Measurements from ENCODE around the gene FAM76A.
A peak's percentile ranks its signal among the peaks of the same experiment; 100 is the strongest.

The FAM76A gene

DNA sequence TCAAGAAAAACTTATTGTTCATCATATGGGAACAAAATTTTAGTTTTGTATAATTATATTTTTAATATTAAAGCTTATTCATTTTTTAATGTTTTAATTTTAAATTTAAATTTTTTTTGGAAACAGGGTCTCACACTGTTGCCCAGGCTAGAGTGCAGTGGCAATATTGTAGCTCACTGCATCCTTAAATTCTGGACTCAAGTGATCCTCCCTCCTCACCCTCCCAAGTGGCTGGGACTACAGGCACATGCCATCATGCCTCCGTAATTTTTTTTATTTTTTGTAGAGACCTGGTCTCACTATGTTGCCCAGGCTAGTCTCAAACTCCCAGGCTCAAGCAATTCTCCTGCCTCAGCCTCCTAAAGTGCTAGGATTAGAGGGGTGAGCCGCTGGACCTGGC lies 20.2 kb upstream of the FAM76A start:
- H3K4me1 ChIP-seq (ENCODE audit: insufficient read depth, low read length) = no peaks in the 10 kb centered on the region
- no peak overlapping the region for H3K9ac ChIP-seq (ENCODE audit: low read depth, low read length)
- H3K36me3 ChIP-seq (ENCODE audit: insufficient read depth, low read length) = no peaks in the 10 kb centered on the region
- peaks cover 3% of the 10 kb centered on the region; the same call in 1 of the 2 replicates for H3K9me3 ChIP-seq (ENCODE audit: control insufficient read depth, insufficient read depth, low read length)

DNA sequence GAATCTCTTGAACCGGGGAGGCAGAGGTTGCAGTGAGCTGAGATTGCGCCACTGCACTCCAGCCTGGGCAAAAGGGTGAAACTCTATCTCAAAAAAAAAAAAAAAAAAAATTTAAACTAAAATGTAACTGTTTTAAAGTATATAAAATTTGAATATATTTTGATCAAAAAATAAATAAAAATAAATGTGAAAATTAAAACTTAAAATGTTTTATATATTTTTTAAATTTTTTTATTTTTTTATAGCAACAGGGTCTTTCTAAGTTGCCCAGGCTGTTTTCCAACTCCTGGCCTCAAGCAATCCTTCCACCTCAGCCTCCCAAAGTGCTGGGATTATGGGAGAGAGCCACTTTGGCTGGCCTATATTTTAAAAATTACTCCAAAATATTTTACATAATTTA lies 15.2 kb upstream of the FAM76A start:
- H3K4me1 ChIP-seq (ENCODE audit: insufficient read depth, low read length) = no peaks in the 10 kb centered on the region
- H3K36me3 ChIP-seq (ENCODE audit: insufficient read depth, low read length) = no peaks in the 10 kb centered on the region
- no peaks in the 10 kb centered on the region for H3K9me3 ChIP-seq (ENCODE audit: control insufficient read depth, insufficient read depth, low read length)
- H3K9ac ChIP-seq (ENCODE audit: low read depth, low read length) = no peak overlapping the region

DNA sequence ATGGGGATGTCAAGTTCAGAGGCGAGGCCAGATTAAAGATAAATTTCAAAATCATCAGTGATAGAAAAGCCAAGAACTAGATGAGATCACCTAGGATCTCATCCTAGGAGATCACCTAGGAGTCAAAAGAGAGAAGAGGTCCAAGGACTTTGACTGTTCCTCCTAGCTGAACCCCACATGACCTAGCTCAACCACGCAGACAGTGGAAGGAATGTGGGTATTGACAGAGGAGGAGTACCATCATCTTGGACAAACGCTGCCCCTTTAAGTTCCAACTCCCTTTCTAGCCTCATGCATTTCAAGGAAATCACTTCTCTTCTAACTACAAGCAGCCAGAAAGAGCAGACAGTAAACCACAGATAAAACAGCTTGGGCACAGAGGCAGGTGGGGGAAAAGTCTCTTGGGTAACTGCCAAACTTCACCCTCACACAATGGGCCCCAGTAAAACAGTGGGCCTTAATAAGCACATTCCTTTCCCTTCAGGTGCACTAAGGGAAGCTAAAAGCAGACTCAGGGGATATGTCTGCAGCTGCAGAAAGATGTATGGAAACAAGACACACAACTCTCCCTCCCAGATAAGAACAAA lies 12.5 kb upstream of the FAM76A start:
- H3K9me3 ChIP-seq (ENCODE audit: control insufficient read depth, insufficient read depth, low read length) = no peaks in the 10 kb centered on the region
- no peaks in the 10 kb centered on the region for H3K36me3 ChIP-seq (ENCODE audit: insufficient read depth, low read length)
- H3K4me1 ChIP-seq (ENCODE audit: insufficient read depth, low read length) = no peaks in the 10 kb centered on the region
- H3K9ac ChIP-seq (ENCODE audit: low read depth, low read length) = no peak overlapping the region

DNA sequence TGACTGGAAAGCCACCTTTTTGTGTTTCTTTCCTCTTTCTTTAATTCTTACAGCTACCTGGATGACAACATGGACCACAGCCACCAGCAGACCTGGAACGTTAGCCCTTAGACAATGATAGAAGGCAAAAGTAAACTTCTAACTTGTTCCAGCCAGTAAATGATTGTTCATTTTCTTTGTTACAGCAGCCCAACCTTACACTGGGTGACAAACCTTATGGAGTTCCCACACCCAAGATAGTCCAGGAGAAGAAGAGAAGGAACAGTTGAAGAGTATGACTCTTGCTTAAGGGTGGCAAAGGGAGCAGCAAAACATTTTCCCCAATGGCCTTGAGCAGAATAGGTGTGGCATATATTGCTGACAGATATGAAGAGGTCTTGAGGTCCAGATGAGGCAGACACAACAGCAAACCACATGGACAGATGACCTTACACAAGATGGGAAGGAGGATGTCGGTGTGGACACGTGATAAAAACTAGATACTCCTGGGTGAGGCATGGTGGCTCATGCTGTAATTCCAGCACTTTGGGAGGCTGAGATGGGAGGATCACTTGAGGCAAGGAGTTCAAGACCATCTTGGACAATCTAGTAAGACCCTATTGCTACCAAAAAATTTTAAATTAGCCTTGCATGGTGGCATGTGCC lies 11.8 kb upstream of the FAM76A start:
- H3K9ac ChIP-seq (ENCODE audit: low read depth, low read length) = no peak overlapping the region
- H3K36me3 ChIP-seq (ENCODE audit: insufficient read depth, low read length) = no peaks in the 10 kb centered on the region
- no peaks in the 10 kb centered on the region for H3K4me1 ChIP-seq (ENCODE audit: insufficient read depth, low read length)
- H3K9me3 ChIP-seq (ENCODE audit: control insufficient read depth, insufficient read depth, low read length) = no peaks in the 10 kb centered on the region

DNA sequence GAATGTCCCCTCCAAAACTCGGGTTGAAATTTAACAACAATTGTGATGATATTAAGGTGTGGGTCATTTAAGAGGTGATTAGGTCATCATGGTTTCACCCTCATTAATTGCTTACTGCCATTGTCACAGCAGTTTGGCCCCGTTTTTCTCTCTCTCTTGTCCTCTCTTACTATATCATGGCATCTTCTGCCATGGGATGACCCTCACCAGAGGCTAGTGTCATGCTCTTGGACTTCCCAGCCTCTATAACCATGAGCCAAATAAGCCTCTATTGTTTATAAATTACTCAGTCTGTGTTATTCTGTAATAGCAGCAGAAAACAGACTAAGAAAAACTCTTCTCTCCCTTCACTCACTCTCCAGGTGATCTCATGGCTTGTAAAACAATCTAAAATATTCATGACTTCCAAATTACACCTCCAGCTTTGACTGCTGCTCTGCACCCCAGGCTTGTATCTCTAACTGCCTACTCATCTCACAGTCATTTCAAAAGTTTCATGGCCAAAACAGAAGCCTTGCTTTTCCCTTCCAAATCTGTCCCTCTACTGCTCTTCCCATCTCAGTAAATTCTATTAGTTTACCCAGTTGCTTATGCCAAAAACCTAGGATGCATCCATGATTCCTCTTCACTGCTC lies 9.4 kb upstream of the FAM76A start:
- no peak overlapping the region for H3K9ac ChIP-seq (ENCODE audit: low read depth, low read length)
- H3K36me3 ChIP-seq (ENCODE audit: insufficient read depth, low read length) = no peaks in the 10 kb centered on the region
- H3K9me3 ChIP-seq (ENCODE audit: control insufficient read depth, insufficient read depth, low read length) = no peaks in the 10 kb centered on the region
- no peaks in the 10 kb centered on the region for H3K4me1 ChIP-seq (ENCODE audit: insufficient read depth, low read length)

DNA sequence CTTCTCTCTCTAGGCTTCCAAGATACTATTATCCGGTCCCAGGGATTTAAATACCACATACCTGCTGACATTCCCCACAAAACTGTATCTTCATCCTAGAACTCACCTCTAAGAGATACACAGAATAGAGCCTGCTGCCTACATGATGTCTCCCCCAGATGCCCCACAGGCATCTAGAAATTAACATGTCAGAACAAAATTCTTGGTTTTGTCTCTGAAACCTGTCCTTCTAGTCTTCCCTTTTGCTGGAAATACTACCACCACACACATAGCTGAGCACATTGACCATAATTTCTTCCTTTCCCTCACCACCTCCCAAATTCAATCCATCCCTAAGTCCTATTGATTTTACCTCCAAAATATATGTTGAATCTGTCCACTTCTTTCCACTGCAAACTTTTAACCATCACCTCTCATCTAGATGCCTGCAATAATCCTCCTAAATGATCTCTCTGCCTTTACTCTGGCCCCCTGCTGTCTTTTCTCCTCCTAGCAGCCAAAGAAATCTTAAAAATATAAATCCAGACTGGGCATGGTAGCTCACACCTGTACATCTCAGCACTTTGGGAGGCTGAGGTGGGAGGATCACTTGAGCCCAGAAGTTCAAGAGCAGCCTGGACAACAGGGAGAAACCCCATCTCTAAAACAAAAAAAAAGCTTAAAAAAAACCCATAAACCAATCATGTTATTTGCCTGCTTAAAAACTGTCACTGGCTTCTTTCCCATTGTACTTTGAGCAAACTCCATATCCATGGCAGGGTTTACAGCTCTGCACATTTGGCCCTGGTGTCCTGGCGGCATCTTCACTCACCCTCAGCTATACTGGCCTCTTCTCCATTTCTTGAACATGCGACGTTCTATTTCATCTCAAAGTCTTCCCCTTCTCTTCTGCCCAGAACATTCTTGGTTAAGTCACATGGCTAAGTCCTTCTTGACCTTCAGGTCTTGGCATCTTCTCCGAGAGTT lies 6.2 kb upstream of the FAM76A start:
- H3K9ac ChIP-seq (ENCODE audit: low read depth, low read length) = no peak overlapping the region
- no peaks in the 10 kb centered on the region for H3K4me1 ChIP-seq (ENCODE audit: insufficient read depth, low read length)
- H3K36me3 ChIP-seq (ENCODE audit: insufficient read depth, low read length) = no peaks in the 10 kb centered on the region
- H3K9me3 ChIP-seq (ENCODE audit: control insufficient read depth, insufficient read depth, low read length) = no peaks in the 10 kb centered on the region

DNA sequence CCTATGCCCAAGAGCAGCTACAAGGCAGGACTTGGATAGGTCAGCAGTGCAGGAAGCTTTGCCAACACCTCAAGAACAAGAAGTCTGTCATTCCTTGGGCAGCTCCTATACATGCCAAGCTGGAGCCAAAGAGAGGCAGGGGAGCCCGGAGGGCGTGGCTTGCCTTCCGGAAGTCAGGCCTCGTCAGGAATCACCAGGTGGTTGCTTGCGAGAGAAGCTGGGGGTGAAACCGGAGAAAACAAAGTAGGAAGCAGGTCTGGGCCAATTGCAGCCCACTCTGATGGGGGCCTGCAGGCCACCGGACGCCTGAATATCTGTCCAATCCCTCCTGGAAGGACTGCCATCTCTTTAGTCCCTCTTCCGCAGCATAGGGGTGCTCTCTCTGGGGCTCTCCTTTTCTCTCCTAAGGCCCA lies 794 bp upstream of the FAM76A start:
- no peaks in the 10 kb centered on the region for H3K9me3 ChIP-seq (ENCODE audit: control insufficient read depth, insufficient read depth, low read length)
- H3K9ac ChIP-seq (ENCODE audit: low read depth, low read length) = peak overlapping the region; percentile 36; the same call in 1 of the 2 replicates
- H3K4me1 ChIP-seq (ENCODE audit: insufficient read depth, low read length) = no peaks in the 10 kb centered on the region
- H3K36me3 ChIP-seq (ENCODE audit: insufficient read depth, low read length) = no peaks in the 10 kb centered on the region

DNA sequence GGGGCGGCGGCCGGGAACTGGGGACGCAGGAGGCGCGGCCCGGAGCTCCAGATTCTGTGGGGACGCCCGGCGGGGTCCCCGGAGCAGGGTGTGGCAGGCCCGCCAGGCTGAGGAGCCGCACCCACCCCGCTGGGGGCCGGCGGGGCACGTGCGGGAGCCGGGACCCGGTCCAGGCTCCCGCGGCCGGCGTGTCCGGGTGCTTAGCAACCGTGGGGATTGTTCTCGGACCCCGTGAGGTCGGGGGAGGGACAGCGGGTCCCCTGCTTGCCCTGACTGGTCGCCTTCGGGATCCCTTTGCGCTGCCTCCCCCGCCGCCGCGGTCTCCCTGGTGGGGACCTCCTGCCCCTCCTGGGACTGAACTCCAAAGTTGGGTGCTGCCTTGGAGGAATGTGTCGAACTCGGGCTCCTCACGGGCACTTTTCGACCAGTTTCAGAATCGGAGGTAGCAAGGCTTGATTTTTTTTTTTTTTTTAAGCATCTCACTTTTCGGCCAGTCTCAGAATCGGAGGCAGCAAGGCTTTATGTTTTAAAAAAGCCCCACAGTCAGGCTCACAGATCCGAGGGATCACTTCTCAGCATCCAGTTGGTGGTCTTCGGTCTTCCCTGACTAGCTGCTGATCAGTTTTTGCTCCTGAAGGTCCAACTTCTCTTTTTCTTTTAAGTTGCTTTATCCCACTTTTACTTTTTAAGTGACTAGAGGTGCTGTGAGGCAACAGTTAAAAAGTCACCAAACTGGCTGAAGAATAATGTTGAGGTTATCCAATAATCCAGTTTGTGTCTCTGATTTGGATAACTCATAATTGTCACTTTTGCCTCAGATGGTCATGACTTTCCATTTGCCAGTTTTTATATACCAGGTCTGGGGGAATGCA lies 648 bp downstream of the FAM76A start:
- H3K9me3 ChIP-seq (ENCODE audit: control insufficient read depth, insufficient read depth, low read length) = no peaks in the 10 kb centered on the region
- H3K4me1 ChIP-seq (ENCODE audit: insufficient read depth, low read length) = no peaks in the 10 kb centered on the region
- H3K9ac ChIP-seq (ENCODE audit: low read depth, low read length) = peak overlapping the region; percentile 91
- H3K36me3 ChIP-seq (ENCODE audit: insufficient read depth, low read length) = no peaks in the 10 kb centered on the region

DNA sequence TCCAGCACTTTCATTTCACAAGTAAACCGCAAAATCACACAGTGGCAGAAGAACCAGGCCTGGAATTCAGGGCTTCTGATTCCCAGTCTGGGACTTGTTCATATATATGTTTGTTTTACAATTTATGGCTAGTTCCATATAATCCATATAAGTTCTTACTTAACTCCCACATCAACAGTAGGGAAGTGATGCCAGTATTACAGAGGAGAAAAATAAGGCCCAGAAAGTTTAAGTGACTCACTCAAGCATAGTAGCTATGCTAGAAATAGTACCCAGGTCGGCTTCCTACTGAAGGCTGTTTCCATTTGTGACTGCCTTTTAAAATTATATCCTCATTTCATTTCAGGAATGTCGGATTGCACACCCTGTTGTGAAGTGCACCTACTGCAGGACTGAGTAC lies 1.4 kb downstream of the FAM76A start:
- H3K9ac ChIP-seq (ENCODE audit: low read depth, low read length) = no peak overlapping the region
- H3K36me3 ChIP-seq (ENCODE audit: insufficient read depth, low read length) = no peaks in the 10 kb centered on the region
- no peaks in the 10 kb centered on the region for H3K4me1 ChIP-seq (ENCODE audit: insufficient read depth, low read length)
- H3K9me3 ChIP-seq (ENCODE audit: control insufficient read depth, insufficient read depth, low read length) = no peaks in the 10 kb centered on the region

DNA sequence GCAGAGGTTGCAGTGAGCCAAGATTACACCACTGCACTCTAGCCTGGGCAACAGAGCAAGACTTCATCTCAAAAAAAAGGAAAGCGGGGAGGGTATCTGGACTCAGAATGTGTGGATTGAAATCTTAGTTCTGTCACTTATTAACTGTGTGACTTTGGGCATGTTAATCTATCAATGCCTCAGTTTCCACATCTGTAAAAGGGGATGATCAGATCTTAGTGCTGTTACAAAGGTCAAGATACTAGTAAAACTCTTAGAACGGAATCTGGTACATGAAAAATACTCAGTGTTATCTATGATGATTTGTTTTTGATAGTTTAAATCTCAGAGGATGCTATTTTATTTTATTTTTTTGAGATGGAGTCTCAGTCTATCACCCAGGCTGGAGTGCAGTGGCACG lies 10.5 kb downstream of the FAM76A start:
- H3K9ac ChIP-seq (ENCODE audit: low read depth, low read length) = no peak overlapping the region
- H3K9me3 ChIP-seq (ENCODE audit: control insufficient read depth, insufficient read depth, low read length) = no peaks in the 10 kb centered on the region
- H3K36me3 ChIP-seq (ENCODE audit: insufficient read depth, low read length) = 0 out of 2 replicates have a peak, but pooled peaks cover 3% of the 10 kb centered on the region
- no peaks in the 10 kb centered on the region for H3K4me1 ChIP-seq (ENCODE audit: insufficient read depth, low read length)

DNA sequence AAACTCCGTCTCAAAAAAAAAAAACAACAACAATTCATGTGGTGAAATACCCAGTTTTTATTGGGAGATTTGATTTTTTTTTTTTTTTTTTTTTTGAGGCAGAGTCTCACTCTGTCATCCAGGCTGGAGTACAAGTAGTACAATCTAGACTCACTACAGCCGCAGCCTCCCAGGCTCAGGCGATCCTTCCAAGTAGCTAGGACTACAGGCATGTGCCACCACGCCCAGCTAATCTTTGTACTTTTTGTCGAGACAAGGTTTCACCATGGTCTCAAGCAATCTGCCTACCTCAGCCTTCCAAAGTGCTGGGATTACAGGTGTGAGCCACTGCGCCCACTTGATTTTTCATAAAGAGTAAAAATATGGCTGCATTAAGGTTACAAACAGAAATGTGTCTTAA lies 15.4 kb downstream of the FAM76A start:
- no peak overlapping the region for H3K9ac ChIP-seq (ENCODE audit: low read depth, low read length)
- H3K4me1 ChIP-seq (ENCODE audit: insufficient read depth, low read length) = no peaks in the 10 kb centered on the region
- H3K36me3 ChIP-seq (ENCODE audit: insufficient read depth, low read length) = no peaks in the 10 kb centered on the region
- H3K9me3 ChIP-seq (ENCODE audit: control insufficient read depth, insufficient read depth, low read length) = no peaks in the 10 kb centered on the region

DNA sequence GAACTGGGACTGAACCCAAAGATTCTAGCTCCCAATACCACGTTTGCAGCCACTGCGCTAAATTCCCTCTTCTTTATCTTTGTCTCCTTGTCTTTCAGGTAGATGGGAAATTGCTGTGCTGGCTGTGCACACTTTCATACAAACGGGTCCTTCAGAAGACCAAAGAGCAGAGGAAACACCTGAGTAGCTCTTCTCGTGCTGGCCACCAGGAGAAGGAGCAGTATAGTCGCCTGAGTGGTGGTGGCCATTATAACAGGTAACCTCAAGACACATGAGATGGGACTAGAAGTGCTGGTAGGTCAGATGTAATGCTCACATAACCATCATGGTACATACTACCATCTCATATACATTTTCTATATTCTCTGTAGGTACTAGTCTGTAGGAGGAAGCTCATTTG lies 18.8 kb downstream of the FAM76A start:
- no peaks in the 10 kb centered on the region for H3K4me1 ChIP-seq (ENCODE audit: insufficient read depth, low read length)
- H3K9ac ChIP-seq (ENCODE audit: low read depth, low read length) = no peak overlapping the region
- H3K36me3 ChIP-seq (ENCODE audit: insufficient read depth, low read length) = peaks cover 10% of the 10 kb centered on the region; the same call in 1 of the 2 replicates

DNA sequence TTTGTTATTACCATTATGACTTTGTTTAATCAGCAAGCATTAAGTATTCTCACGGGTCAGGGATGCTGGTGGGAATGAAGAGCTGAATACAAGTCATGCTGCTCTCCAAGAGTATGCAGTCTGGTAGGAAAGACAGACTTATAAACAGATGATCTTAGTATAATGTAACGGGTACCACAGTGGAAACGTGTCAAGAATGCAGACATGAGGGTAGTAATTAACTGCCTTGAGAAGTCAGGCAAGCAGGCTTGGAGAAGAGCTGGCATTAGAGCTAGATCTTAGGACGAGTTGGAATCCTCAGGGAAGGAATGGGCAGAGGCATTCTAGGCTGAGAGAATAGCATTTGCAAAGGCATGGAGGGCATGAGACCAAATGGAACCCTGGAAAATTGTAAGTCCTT lies 19.7 kb downstream of the FAM76A start:
- peaks cover 12% of the 10 kb centered on the region for H3K36me3 ChIP-seq (ENCODE audit: insufficient read depth, low read length)

More for the DNA sequence above, 18.8 kb downstream of the FAM76A start:
- H3K9me3 ChIP-seq (ENCODE audit: control insufficient read depth, insufficient read depth, low read length) = no peaks in the 10 kb centered on the region

More for the DNA sequence above, 19.7 kb downstream of the FAM76A start:
- Histone ChIP-seq H3K9ac (ENCODE audit: low read depth, low read length) (no peak overlapping the region), H3K9me3 (ENCODE audit: control insufficient read depth, insufficient read depth, low read length) (no peaks in the 10 kb centered on the region), H3K4me1 (ENCODE audit: insufficient read depth, low read length) (no peaks in the 10 kb centered on the region)

Measured in ES-I3 (cell line).